Kidney epithelial cell (primary cell): ENCODE data around the gene FBXO34. TPM values are rescaled to one million over a fixed set of nuclear protein-coding genes. Genes with fewer than 3 reads are reported as not detected.

Experiments used
- DNase-seq: peaks from one replicate; pipeline ENCODE4 v3.0.0-alpha.2; 2010; ENCODE audit warnings: low read depth
- H3K27me3 ChIP-seq: 2 replicates; pipeline ENCODE4 v1.6.0; 2011; ENCODE audit warnings: low read length; ENCODE audit not compliant: control insufficient read depth, insufficient read depth
- H3K36me3 ChIP-seq: 2 replicates; pipeline ENCODE4 v1.5.1; 2011; ENCODE audit warnings: low read length; ENCODE audit not compliant: control insufficient read depth, insufficient read depth
- H3K4me3 ChIP-seq: 2 replicates; pipeline ENCODE4 v1.5.1; 2011; ENCODE audit warnings: low read depth, mild to moderate bottlenecking, control low read depth, low read length
- total RNA-seq: library from RNA; depleted of rRNA; stranded (reverse); fragments of >200 nt; gene quantifications from 2 replicates; pipeline ENCODE4 v1.2.3, GENCODE V29; 2015
- TF ChIP-seq, protein P1 (sequence below): IDR thresholded peaks from 2 replicates; pipeline ENCODE4 v1.5.1; 2011; ENCODE audit warnings: mild to moderate bottlenecking, moderate library complexity, low read length, control low read depth, inconsistent platforms; ENCODE audit not compliant: insufficient read depth, poor library complexity, severe bottlenecking

Gene FBXO34
- total RNA-seq, 1 donor from 2014 or later = 18.4 TPM

DNA sequence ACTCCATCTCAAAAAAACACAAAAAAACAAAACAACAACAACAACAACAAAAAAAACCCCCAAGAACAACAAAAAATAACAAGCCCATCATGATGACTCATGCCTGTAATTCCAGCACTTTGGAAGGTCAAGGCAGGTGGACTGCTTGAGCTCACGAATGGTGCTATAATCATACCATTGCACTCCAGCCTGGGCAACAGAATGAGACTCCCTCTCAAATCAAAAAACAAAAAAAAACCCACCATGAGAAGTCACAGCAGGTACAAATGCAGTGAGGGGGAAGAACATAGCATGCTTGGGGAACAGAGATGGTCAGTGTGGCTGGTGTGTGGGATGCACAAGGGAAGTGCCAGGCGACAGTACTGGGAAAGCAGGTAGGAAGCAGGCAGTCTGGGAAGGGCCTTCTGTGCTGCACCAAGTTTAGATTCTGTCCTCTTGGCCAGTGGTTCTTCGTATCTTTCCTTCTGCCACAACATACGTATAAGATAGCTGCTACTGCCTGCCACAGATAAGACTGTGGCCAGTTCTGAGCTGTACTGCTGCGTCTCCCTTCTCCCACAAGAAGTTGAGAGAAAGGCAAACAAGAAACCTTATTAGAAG, 112.4 kb downstream of the FBXO34 start:
- DNase-seq = no peak
- Histone ChIP-seq H3K36me3 (peaks cover 3% of the 10 kb centered on the region), H3K4me3 (no peak overlapping the region), H3K27me3 (no peaks in the 10 kb centered on the region)
- TF ChIP-seq, protein P1, sequence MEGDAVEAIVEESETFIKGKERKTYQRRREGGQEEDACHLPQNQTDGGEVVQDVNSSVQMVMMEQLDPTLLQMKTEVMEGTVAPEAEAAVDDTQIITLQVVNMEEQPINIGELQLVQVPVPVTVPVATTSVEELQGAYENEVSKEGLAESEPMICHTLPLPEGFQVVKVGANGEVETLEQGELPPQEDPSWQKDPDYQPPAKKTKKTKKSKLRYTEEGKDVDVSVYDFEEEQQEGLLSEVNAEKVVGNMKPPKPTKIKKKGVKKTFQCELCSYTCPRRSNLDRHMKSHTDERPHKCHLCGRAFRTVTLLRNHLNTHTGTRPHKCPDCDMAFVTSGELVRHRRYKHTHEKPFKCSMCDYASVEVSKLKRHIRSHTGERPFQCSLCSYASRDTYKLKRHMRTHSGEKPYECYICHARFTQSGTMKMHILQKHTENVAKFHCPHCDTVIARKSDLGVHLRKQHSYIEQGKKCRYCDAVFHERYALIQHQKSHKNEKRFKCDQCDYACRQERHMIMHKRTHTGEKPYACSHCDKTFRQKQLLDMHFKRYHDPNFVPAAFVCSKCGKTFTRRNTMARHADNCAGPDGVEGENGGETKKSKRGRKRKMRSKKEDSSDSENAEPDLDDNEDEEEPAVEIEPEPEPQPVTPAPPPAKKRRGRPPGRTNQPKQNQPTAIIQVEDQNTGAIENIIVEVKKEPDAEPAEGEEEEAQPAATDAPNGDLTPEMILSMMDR = no peak

DNA sequence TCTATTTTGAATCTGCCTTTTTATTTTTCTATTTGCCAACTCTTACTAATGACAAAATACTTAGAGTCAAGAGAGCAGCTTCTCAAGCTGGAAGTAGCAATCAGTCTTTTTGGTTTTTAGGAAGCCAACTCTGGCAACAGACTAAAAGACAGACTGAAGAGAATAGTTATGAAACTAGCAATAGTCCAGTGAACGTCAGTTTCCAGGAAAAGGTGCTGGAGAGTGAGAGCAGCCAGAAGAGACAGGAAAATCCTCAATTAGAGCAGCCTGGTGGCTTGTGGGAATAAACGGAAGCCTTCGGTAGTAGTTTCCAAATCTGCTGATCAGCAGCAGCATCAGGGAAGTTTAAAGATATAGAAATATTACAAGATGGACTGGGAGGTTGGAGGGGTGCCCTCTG, 113.3 kb downstream of the FBXO34 start:
- no peak for DNase-seq
- H3K36me3 ChIP-seq = peaks cover 3% of the 10 kb centered on the region

DNA sequence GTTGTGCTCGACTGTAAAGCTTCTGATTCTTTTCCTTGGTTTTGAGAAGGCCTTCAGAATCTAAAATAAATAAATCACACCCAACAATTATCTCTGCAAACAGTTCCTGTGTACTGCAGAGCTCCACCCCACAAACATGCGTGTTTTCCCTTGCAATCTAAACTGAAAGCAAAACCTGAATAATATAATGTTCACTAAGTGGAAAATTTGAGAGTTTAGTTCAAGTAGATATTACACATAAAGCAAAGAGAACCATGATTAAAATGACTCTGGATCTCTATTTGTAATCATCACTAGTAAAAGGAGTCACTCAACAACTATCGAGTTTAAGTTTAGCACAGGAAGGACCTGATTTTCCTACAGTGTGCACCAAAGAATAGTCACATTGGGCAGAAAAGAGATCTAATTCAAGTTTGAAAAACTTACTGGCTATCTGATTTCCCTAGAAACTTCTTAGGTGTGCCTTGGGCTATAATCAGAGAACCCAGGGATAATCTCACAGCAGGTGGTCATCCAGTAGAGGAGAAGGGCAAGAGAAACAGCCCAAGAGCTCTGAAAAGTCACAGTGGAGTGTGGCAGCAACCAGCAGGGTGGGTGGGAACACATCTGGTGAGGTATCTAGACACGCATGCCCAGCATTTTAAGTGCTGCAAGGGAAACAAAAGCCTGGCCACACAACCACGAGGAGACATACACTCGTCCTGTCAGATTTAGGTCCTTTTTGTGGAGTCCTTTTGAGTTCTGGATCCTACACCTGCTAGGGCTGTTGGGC, 115.0 kb downstream of the FBXO34 start:
- DNase-seq = no peak
- TF ChIP-seq, protein P1 = no peak
- no peak overlapping the region for H3K4me3 ChIP-seq
- no peaks in the 10 kb centered on the region for H3K27me3 ChIP-seq
- H3K36me3 ChIP-seq = peaks cover 3% of the 10 kb centered on the region

More for the DNA sequence above, 113.3 kb downstream of the FBXO34 start:
- H3K4me3 ChIP-seq = no peak overlapping the region
- TF ChIP-seq, protein P1 = no peak
- H3K27me3 ChIP-seq = no peaks in the 10 kb centered on the region

DNA sequence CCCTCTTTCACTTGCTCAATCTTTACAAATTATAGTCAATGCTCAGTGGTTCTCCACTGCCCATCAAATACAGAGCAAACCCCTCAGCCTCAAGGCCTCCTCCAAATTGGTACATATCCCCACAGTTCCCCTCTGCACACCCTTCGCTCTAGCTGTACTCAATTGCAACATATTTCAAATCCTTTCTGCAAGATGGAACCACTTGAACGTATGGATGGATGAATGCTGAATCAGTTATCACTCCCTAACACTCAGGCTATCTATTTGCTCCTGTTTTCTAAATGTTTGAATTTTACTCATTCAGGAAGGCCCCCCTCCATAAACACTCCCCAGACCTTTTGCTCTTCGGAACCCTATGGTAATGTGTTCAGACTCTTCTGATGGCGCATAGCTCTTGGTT, 115.9 kb downstream of the FBXO34 start:
- no peak for DNase-seq
- Histone ChIP-seq H3K27me3 (no peaks in the 10 kb centered on the region), H3K4me3 (no peak overlapping the region), H3K36me3 (peaks cover 2% of the 10 kb centered on the region)
- TF ChIP-seq, protein P1 = no peak

DNA sequence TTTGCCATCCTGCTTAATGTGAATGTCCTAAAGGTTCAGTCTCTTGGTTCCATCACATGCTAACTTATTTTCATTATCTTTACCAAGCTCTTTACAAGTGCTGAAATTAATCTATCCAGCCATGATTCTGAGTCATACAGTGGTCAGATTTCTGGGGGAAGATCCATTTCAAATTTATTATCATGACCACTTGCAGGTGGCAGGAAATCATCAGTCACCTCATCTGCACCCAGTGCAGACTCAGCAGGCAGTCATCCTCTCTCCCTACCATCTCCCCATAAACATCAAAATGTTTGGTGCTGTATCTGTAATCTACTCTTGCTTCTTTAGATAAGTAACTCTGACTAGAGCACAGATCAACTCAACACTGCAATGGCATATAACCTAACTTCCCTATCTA, 116.9 kb downstream of the FBXO34 start:
- no peak for DNase-seq
- H3K36me3 ChIP-seq = peaks cover 2% of the 10 kb centered on the region
- TF ChIP-seq, protein P1 = no peak
- no peaks in the 10 kb centered on the region for H3K27me3 ChIP-seq
- no peak overlapping the region for H3K4me3 ChIP-seq
